Fibroblast of skin of back (primary cell): ENCODE data around the gene PCNP.
"Not testable (repeated sequence)": the region's sequence is repeated elsewhere in the genome, so short reads cannot be mapped to it uniquely, and the experiment has no call there.

ENCODE experiments used
- DNase-seq: peaks from one replicate; pipeline ENCODE4 v3.0.0-alpha.2; 2013

Gene PCNP

GRCh38 chr3:101634591-101635196, 60.7 kb downstream of the PCNP start:
- DNase-seq, result no peak

- no peak for DNase-seq
Observed at GRCh38 chr3:101635345-101635744, 61.4 kb downstream of the PCNP start.

- peak; percentile 37 for DNase-seq
Observed at GRCh38 chr3:101635954-101636798, 62.2 kb downstream of the PCNP start.

- DNase-seq, result no peak
Observed at GRCh38 chr3:101637451-101637850, 63.5 kb downstream of the PCNP start.

GRCh38 chr3:101638261-101638745, 64.3 kb downstream of the PCNP start:
- DNase-seq, result no peak

GRCh38 chr3:101639280-101639963, 65.4 kb downstream of the PCNP start:
- DNase-seq, result no peak

- no peak for DNase-seq
Observed at GRCh38 chr3:101640256-101640655, 66.3 kb downstream of the PCNP start.

GRCh38 chr3:101641397-101642115, 67.6 kb downstream of the PCNP start:
- not testable (repeated sequence) for DNase-seq

- no peak for DNase-seq
Observed at GRCh38 chr3:101642441-101642840, 68.5 kb downstream of the PCNP start.

- DNase-seq, result no peak
Observed at GRCh38 chr3:101643009-101643844, 69.2 kb downstream of the PCNP start.
